Endothelial cell of umbilical vein (primary cell): ENCODE results near the gene ATP10B. TPM values are rescaled to one million over a fixed set of nuclear protein-coding genes. Genes with fewer than 3 reads are reported as not detected.

Source experiments
- BruUV-seq: library from RNA; stranded (reverse); fragments of 400-500 nt; replicated peaks from 2 replicates; lab custom pipeline; 2021; lab: Mats Ljungman, UMichigan
- CTCF ChIA-PET: fragments of 300-600, 350-600 bp; sonication (Branson Sonifier 250); formaldehyde crosslinking; loops from one replicate; lab custom pipeline; 2021; ENCODE audit warnings: antibody characterized with exemption, inconsistent platforms; lab: Charles Lee
- POLR2A ChIA-PET: fragments of 300-600, 350-600 bp; sonication (Branson Sonifier 250); formaldehyde crosslinking; loops from one replicate; lab custom pipeline; 2021; ENCODE audit warnings: antibody characterized with exemption, inconsistent platforms; lab: Charles Lee
- DNase-seq: peaks from one replicate; pipeline ENCODE4 v3.0.0-alpha.2; 2011; ENCODE audit warnings: low read depth, low spot score
- FAIRE-seq: peaks from 2 replicates; lab custom pipeline; 2011; peaks lifted over from hg19 to GRCh38; lab: Jason Lieb, UNC
- H2AFZ ChIP-seq: 2 replicates; pipeline ENCODE4 v1.6.0; 2012; ENCODE audit warnings: low read depth, low read length, control low read depth, inconsistent platforms
- H3K27ac ChIP-seq: 2 replicates; pipeline ENCODE4 v1.5.1; 2011; ENCODE audit warnings: low read depth, mild to moderate bottlenecking, control low read depth, low read length, moderate library complexity; ENCODE audit not compliant: insufficient read depth
- H3K27me3 ChIP-seq, 2 experiments: 2 replicates each; pipeline versions ENCODE4 v1.6.0 to v1.6.1; 2011; ENCODE audit warnings: low read length in 2 of 2, mixed read lengths in 1 of 2; ENCODE audit not compliant: control insufficient read depth in 2 of 2, insufficient read depth in 2 of 2
- H3K36me3 ChIP-seq, 2 experiments: 2 replicates in 1 of 2; 3 replicates in 1 of 2; pipeline ENCODE4 v1.5.1; 2011; ENCODE audit warnings: low read length in 2 of 2, mild to moderate bottlenecking in 1 of 2, moderate library complexity in 1 of 2; ENCODE audit not compliant: control insufficient read depth in 2 of 2, insufficient read depth in 2 of 2; ENCODE audit errors: extremely low read depth in 1 of 2
- H3K4me1 ChIP-seq: 3 replicates; pipeline ENCODE4 v1.5.1; 2011; ENCODE audit warnings: mild to moderate bottlenecking, low read length; ENCODE audit not compliant: control insufficient read depth, insufficient read depth; ENCODE audit errors: extremely low read depth
- H3K4me2 ChIP-seq: 2 replicates; pipeline ENCODE4 v1.6.1; 2011; ENCODE audit warnings: low read length, control low read depth, mixed read lengths; ENCODE audit not compliant: insufficient read depth
- H3K4me3 ChIP-seq, 3 experiments: fragments of 200-600 bp in 1 of 3; sonication (generic), shearing (Covaris generic) in 1 of 3; replicated peaks in 1 of 3; 2 replicates each; pipeline ENCODE4 v1.5.1; 2011 to 2016; ENCODE audit warnings: control low read depth in 3 of 3, low read length in 3 of 3, mild to moderate bottlenecking in 2 of 3, inconsistent platforms in 1 of 3, low read depth in 1 of 3, moderate library complexity in 1 of 3; ENCODE audit not compliant: insufficient read depth in 1 of 3
- H3K79me2 ChIP-seq: 2 replicates; pipeline ENCODE4 v1.6.0; 2012; ENCODE audit warnings: low read length, inconsistent platforms; ENCODE audit not compliant: control insufficient read depth, insufficient read depth
- H3K9ac ChIP-seq: replicated peaks from 2 replicates; pipeline ENCODE3; 2011; ENCODE audit warnings: low read length, control low read depth; ENCODE audit not compliant: insufficient read depth; ENCODE audit errors: extremely low read depth
- H3K9me1 ChIP-seq: replicated peaks from 3 replicates; pipeline ENCODE4 v1.6.0; 2011; ENCODE audit warnings: mild to moderate bottlenecking, low read length; ENCODE audit not compliant: control insufficient read depth, insufficient read depth; ENCODE audit errors: extremely low read depth
- H3K9me3 ChIP-seq: replicated peaks from 2 replicates; pipeline ENCODE4 v1.5.1; 2012; ENCODE audit warnings: low read length, inconsistent platforms; ENCODE audit not compliant: control insufficient read depth, insufficient read depth
- H4K20me1 ChIP-seq: replicated peaks from 2 replicates; pipeline ENCODE3; 2011; ENCODE audit warnings: mild to moderate bottlenecking, low read length; ENCODE audit not compliant: control insufficient read depth, insufficient read depth; ENCODE audit errors: extremely low read depth
- CTCF ChIP-seq, 2 donors: IDR thresholded peaks; 1 replicate in 1 of 2; 2 replicates in 1 of 2; pipeline ENCODE4 v1.5.1; 2011; ENCODE audit warnings: low read length in 2 of 2, mild to moderate bottlenecking in 2 of 2, moderate library complexity in 2 of 2, control low read depth in 1 of 2, inconsistent platforms in 1 of 2, low read depth in 1 of 2; ENCODE audit not compliant: insufficient read depth in 1 of 2; ENCODE audit errors: extremely low read depth in 1 of 2
- EZH2 ChIP-seq: IDR thresholded peaks from 2 replicates; pipeline ENCODE4 v1.6.1; 2012; ENCODE audit warnings: borderline replicate concordance, low read depth, mild to moderate bottlenecking, moderate library complexity, low read length, inconsistent platforms; ENCODE audit not compliant: severe bottlenecking
- FOS ChIP-seq: IDR thresholded peaks from 2 replicates; pipeline ENCODE4 v1.6.1; 2011; ENCODE audit warnings: mild to moderate bottlenecking, low read length, moderate library complexity, borderline replicate concordance; ENCODE audit not compliant: insufficient read depth
- GATA2 ChIP-seq: IDR thresholded peaks from 2 replicates; pipeline ENCODE4 v1.7.0; 2011; ENCODE audit warnings: low read depth, mild to moderate bottlenecking, moderate library complexity, mixed read lengths, low read length; ENCODE audit not compliant: insufficient read length, insufficient read depth
- JUN ChIP-seq: IDR thresholded peaks from 2 replicates; pipeline ENCODE4 v1.6.1; 2011; ENCODE audit warnings: borderline replicate concordance, low read depth; ENCODE audit not compliant: insufficient read length, insufficient read depth
- MAX ChIP-seq: IDR thresholded peaks from 2 replicates; pipeline ENCODE4 v1.6.1; 2011; ENCODE audit not compliant: insufficient read depth, insufficient read length
- POLR2A ChIP-seq: IDR thresholded peaks from 2 replicates; pipeline ENCODE4 v1.6.1; 2012; ENCODE audit warnings: low read depth, mild to moderate bottlenecking, control low read depth, low read length
- dilution Hi-C: fragments of 300-500 bp; cut with MboI; formaldehyde crosslinking; loops from one replicate; pipeline ENCODE4 v1.15.0; 2019; ENCODE audit warnings: low sequenced_read_pairs; ENCODE audit not compliant: extremely low pct_ligation_motif_present
- intact Hi-C: fragments of 100-400 bp; cut with micrococcal nuclease; formaldehyde crosslinking; loops from one replicate; pipeline ENCODE4 v1.10.0; 2022
- polyA plus RNA-seq, 4 experiments: library from polyadenylated mRNA; depleted of rRNA in 3 of 4; stranded (reverse) in 3 of 4; unstranded in 1 of 4; fragments of >200 nt; gene quantifications; 2 replicates each; pipeline versions ENCODE4 v1.2.1 to v1.2.3, GENCODE V29; 2011 to 2012; ENCODE audit warnings: missing spikeins in 1 of 4
- total RNA-seq: library from RNA; stranded (reverse); gene quantifications from 2 replicates; pipeline ENCODE4 v1.2.3, GENCODE V29; 2021

ATP10B gene
- total and polyA plus RNA-seq, 2 donors (not counting 3 experiments of a cell fraction or from before 2014, with no cell fraction given), result not detected

DNA sequence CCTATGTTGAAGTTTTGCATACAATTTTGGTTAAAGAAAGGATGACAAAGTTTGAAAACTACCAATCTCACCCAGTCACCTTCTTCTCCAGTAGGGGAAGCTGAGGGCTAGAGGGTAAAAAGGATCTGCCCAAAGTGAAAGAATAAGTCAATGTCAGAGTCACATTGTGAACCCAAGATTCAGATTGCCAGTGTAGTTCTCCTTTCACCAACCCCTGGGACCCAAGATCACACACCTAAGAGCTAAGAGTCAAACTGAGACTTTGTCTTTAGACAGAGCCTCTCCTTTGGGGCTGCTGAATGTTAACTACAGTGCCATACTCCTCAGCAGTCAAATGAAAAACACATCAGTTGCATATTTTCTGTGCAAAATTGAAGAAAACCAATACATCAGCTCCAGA lies 210.6 kb downstream of the ATP10B start:
- BruUV-seq, result no TSS peak
- intact Hi-C loops (no loop called here), dilution Hi-C loops (no loop called here)
- no peaks in the 10 kb centered on the region for H3K9me3 ChIP-seq
- H3K9me1 ChIP-seq, result no peaks in the 10 kb centered on the region
- H3K4me3 ChIP-seq, result no peak overlapping the region
- no peak overlapping the region for H3K9ac ChIP-seq
- DNase-seq (no peak), FAIRE-seq (no peak)
- H3K4me1 ChIP-seq, result no peaks in the 10 kb centered on the region
- no peaks in the 10 kb centered on the region for H3K27me3 ChIP-seq
- no peak overlapping the region for H2AFZ ChIP-seq
- H3K36me3 ChIP-seq, result no peaks in the 10 kb centered on the region
- H3K27ac ChIP-seq, result no peak overlapping the region
- H4K20me1 ChIP-seq, result no peaks in the 10 kb centered on the region
- POLR2A ChIA-PET, result no interaction called here
- no peak overlapping the region for H3K4me2 ChIP-seq
- no peak for TF ChIP-seq POLR2A
- CTCF ChIA-PET, result no interaction called here
- no peaks in the 10 kb centered on the region for H3K79me2 ChIP-seq

GRCh38 chr5:160640406-160640805 lies 211.6 kb downstream of the ATP10B start:
- ChIA-PET POLR2A (no interaction called here), CTCF (no interaction called here)
- no peaks in the 10 kb centered on the region for H3K36me3 ChIP-seq
- no peaks in the 10 kb centered on the region for H3K9me1 ChIP-seq
- H3K9ac ChIP-seq, result no peak overlapping the region
- no peak for DNase-seq
- H3K27me3 ChIP-seq, result no peaks in the 10 kb centered on the region
- H3K9me3 ChIP-seq, result no peaks in the 10 kb centered on the region
- intact Hi-C loops, result no loop called here
- no peak for FAIRE-seq
- H3K4me3 ChIP-seq, result no peak overlapping the region
- H3K4me2 ChIP-seq, result no peak overlapping the region
- no peaks in the 10 kb centered on the region for H3K4me1 ChIP-seq
- H3K79me2 ChIP-seq, result no peaks in the 10 kb centered on the region
- H4K20me1 ChIP-seq, result no peaks in the 10 kb centered on the region
- H2AFZ ChIP-seq, result no peak overlapping the region
- TF ChIP-seq FOS (no peak), CTCF (IDR thresholded peaks at IDR 0.05; ENCODE audit: extremely low read depth in 1 of 2, insufficient read depth in 1 of 2, low read depth in 1 of 2, low read length in 2 of 2) (no peak), JUN (no peak), POLR2A (no peak), EZH2 (no peak), GATA2 (no peak), MAX (no peak)
- dilution Hi-C loops, result no loop called here
- H3K27ac ChIP-seq, result no peak overlapping the region
- no TSS peak for BruUV-seq
